Upper lobe of right lung (tissue), 1 donor: Measurements from ENCODE around the gene TMEM94. TPM values are rescaled to one million over a fixed set of nuclear protein-coding genes. Genes with fewer than 3 reads are reported as not detected.

ENCODE experiments used
- ATAC-seq: fragments of 200-7000 bp; cut with Tn5 transposase; one replicate; pipeline ENCODE4 v1.9.1; 2020; ENCODE audit warnings: mild to moderate bottlenecking, moderate library complexity
- DNase-seq: peaks from one replicate; pipeline ENCODE4 v3.0.0-alpha.2; 2020
- H3K27ac ChIP-seq: fragments of 200-600 bp; one replicate; pipeline ENCODE4 v1.8.0; 2022
- H3K27me3 ChIP-seq: fragments of 200-600 bp; one replicate; pipeline ENCODE4 v1.8.0; 2022; ENCODE audit warnings: mild to moderate bottlenecking
- H3K36me3 ChIP-seq: fragments of 200-600 bp; one replicate; pipeline ENCODE4 v1.8.0; 2022
- H3K4me1 ChIP-seq: fragments of 200-600 bp; one replicate; pipeline ENCODE4 v1.8.0; 2022
- H3K4me3 ChIP-seq: fragments of 200-600 bp; one replicate; pipeline ENCODE4 v1.8.0; 2022; ENCODE audit warnings: mild to moderate bottlenecking
- H3K9me3 ChIP-seq: fragments of 200-600 bp; one replicate; pipeline ENCODE4 v1.8.0; 2022
- CTCF ChIP-seq: fragments of 200-600 bp; IDR thresholded peaks from one replicate; pipeline ENCODE4 v1.8.0; 2022; ENCODE audit warnings: antibody characterized with exemption
- intact Hi-C: fragments of 100-400 bp; cut with DNase I; formaldehyde crosslinking; loops from one replicate; pipeline ENCODE4 v1.11.0; 2022
- microRNA-seq: library from miRNA; unstranded; fragments of <30 nt; microRNA quantifications from one replicate; pipeline ENCODE4 v1.2.0, GENCODE V29; 2020; ENCODE audit warnings: borderline microRNAs expressed
- total RNA-seq: library from RNA; stranded (reverse); fragmentation: NEBNext Ultra II Directional; extraction: Animal tissue kit (Norgen Biotek cat#: 25700); gene quantifications from one replicate; pipeline ENCODE4 v1.2.1, GENCODE V29; 2021
- donor health status: DM: no; HTN: yes; CAD: no; lungs with severe emphysema.

Gene TMEM94
- total RNA-seq, 1 donor from 2014 or later: 79.1 TPM

GRCh38 chr17:75544250-75544649, 87.8 kb downstream of the TMEM94 start:
- no peaks in the 10 kb centered on the region for H3K9me3 ChIP-seq
- intact Hi-C loops: no loop called here
- no peaks in the 10 kb centered on the region for H3K36me3 ChIP-seq
- no peak overlapping the region for H3K27ac ChIP-seq
- ATAC-seq: no peak
- H3K4me3 ChIP-seq: no peak overlapping the region
- H3K4me1 ChIP-seq: no peaks in the 10 kb centered on the region
- TF ChIP-seq CTCF: no peak
- no peaks in the 10 kb centered on the region for H3K27me3 ChIP-seq
- no peak for DNase-seq

GRCh38 chr17:75546181-75546580, 89.7 kb downstream of the TMEM94 start:
- Histone ChIP-seq H3K36me3 (no peaks in the 10 kb centered on the region), H3K4me1 (no peaks in the 10 kb centered on the region), H3K4me3 (no peak overlapping the region), H3K9me3 (no peaks in the 10 kb centered on the region), H3K27ac (no peak overlapping the region), H3K27me3 (no peaks in the 10 kb centered on the region)
- no peak for TF ChIP-seq CTCF
- intact Hi-C loops: no loop called here
- no peak for DNase-seq
- no peak for ATAC-seq

- no peak for TF ChIP-seq CTCF
- ATAC-seq (no peak), DNase-seq (no peak)
- intact Hi-C loops: no loop called here
- Histone ChIP-seq H3K4me3 (no peak overlapping the region), H3K27me3 (no peaks in the 10 kb centered on the region), H3K27ac (no peak overlapping the region), H3K4me1 (no peaks in the 10 kb centered on the region), H3K36me3 (no peaks in the 10 kb centered on the region), H3K9me3 (no peaks in the 10 kb centered on the region)
These were observed 90.7 kb downstream of the TMEM94 start for GRCh38 chr17:75547091-75547490.

GRCh38 chr17:75548813-75549212, 92.4 kb downstream of the TMEM94 start:
- no peaks in the 10 kb centered on the region for H3K27me3 ChIP-seq
- no peaks in the 10 kb centered on the region for H3K9me3 ChIP-seq
- no peaks in the 10 kb centered on the region for H3K36me3 ChIP-seq
- TF ChIP-seq CTCF: no peak
- intact Hi-C loops: no loop called here
- DNase-seq: no peak
- ATAC-seq: no peak
- peak overlapping the region; percentile 93 for H3K27ac ChIP-seq
- no peaks in the 10 kb centered on the region for H3K4me1 ChIP-seq
- no peak overlapping the region for H3K4me3 ChIP-seq

Small RNA genes lying within 50 kb of the gene (microRNA-seq; reads per million reads assigned to microRNA genes)
- gene MIR6785: not detected

Other genes starting within 250 kb of the TMEM94 start
- gene GGA3, start 195.0 kb upstream of the TMEM94 start, total RNA-seq: 52.7 TPM
- 34.7 TPM for gene MRPS7, start 194.8 kb upstream of the TMEM94 start, total RNA-seq
- 25.7 TPM for gene MIF4GD, start 185.4 kb upstream of the TMEM94 start, total RNA-seq
- gene SLC25A19, start 167.2 kb upstream of the TMEM94 start, total RNA-seq: 29.4 TPM
- gene GRB2, start 51.0 kb upstream of the TMEM94 start, total RNA-seq: 139 TPM
- 101 TPM for gene CASKIN2, start 58.9 kb downstream of the TMEM94 start, total RNA-seq
- 21.6 TPM for gene TSEN54, start 59.9 kb downstream of the TMEM94 start, total RNA-seq
- gene LLGL2, start 69.1 kb downstream of the TMEM94 start, total RNA-seq: 133 TPM
- gene MYO15B, start 131.2 kb downstream of the TMEM94 start, total RNA-seq: 193 TPM
- gene SMIM5, start 176.8 kb downstream of the TMEM94 start, total RNA-seq: 0.84 TPM
- gene RECQL5, start 210.5 kb downstream of the TMEM94 start, total RNA-seq: 43.1 TPM
- 71.4 TPM for gene SAP30BP, start 210.7 kb downstream of the TMEM94 start, total RNA-seq